ENCODE measurements around the gene TSPOAP1.

TSPOAP1 gene

GRCh38 chr17:58334661-58335060, 6.1 kb upstream of the TSPOAP1 start:
- peaks cover 23% of the 10 kb centered on the region for H3K4me1 ChIP-seq (ENCODE audit: control insufficient read depth, insufficient read depth, low read depth, low read length)
- no peak overlapping the region for H3K9ac ChIP-seq (ENCODE audit: low read length)
- no peak overlapping the region for H3K4me3 ChIP-seq (ENCODE audit: insufficient read depth in 1 of 2, low read depth in 1 of 2, low read length in 2 of 2)
- no peak overlapping the region for H3K4ac ChIP-seq (ENCODE audit: low read depth in 1 of 2, low read length in 2 of 2)
- H3K27ac ChIP-seq (ENCODE audit: low read length, poor library complexity, severe bottlenecking), result no peak overlapping the region
- no peak overlapping the region for H3K18ac ChIP-seq (ENCODE audit: low read depth in 1 of 2, low read length in 2 of 2)
- no peak overlapping the region for H3K23ac ChIP-seq (ENCODE audit: low read length in 2 of 2)
- 97% methylated on average over 8 of the region's 9 CpGs for WGBS
- no peaks in the 10 kb centered on the region for H3K36me3 ChIP-seq (ENCODE audit: control insufficient read depth in 1 of 2, insufficient read depth in 2 of 2, low read depth in 1 of 2, low read length in 2 of 2)
- no peak overlapping the region for H4K8ac ChIP-seq (ENCODE audit: low read length)
- no peak overlapping the region for H4K91ac ChIP-seq (ENCODE audit: low read length)
- H2BK12ac ChIP-seq (ENCODE audit: low read length in 2 of 2), result no peak overlapping the region
- H3K14ac ChIP-seq (ENCODE audit: low read length in 2 of 2), result no peak overlapping the region
- H2BK15ac ChIP-seq (ENCODE audit: low read depth, poor library complexity, severe bottlenecking), result no peak overlapping the region
- H3K4me2 ChIP-seq (ENCODE audit: low read length, poor library complexity, severe bottlenecking), result no peak overlapping the region
- H2AFZ ChIP-seq (ENCODE audit: low read depth, low read length), result no peak overlapping the region
- no peak for DNase-seq
- no peaks in the 10 kb centered on the region for H3K79me1 ChIP-seq (replicated peaks; ENCODE audit: low read length, poor library complexity, severe bottlenecking)
- H2BK5ac ChIP-seq (ENCODE audit: low read depth, low read length, poor library complexity, severe bottlenecking), result no peak overlapping the region
- no peak overlapping the region for H2BK120ac ChIP-seq (ENCODE audit: low read depth, low read length)
- H3K9me3 ChIP-seq (ENCODE audit: control insufficient read depth, low read length), result no peaks in the 10 kb centered on the region
- H2AK5ac ChIP-seq (ENCODE audit: low read length, severe bottlenecking), result no peak overlapping the region
- H3K27me3 ChIP-seq (ENCODE audit: control insufficient read depth in 1 of 2, insufficient read depth in 1 of 2, low read length in 2 of 2), result peaks cover 0 to 2% of the 10 kb centered on the region in 2 experiments

DNA sequence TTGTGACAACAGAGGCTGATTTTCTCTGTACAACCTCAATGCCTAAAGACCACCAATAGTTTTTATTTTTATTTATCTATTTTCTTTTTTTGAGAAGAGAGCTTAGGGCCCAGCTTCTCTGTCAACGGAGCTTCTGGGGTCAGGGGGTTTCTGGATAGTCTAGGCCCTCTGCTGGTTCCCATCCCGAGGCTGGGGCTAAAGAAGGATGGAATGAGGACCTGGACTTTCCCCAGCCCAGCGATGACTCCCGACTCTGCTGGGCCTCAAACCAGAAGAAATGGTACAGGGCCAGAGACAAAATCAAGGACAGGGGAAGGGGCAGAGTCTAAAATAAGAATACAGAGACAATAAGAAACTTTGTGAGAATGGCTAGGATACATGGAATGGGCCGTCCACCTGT, 5.7 kb upstream of the TSPOAP1 start:
- no peak overlapping the region for H4K91ac ChIP-seq (ENCODE audit: low read length)
- H2BK5ac ChIP-seq (ENCODE audit: low read depth, low read length, poor library complexity, severe bottlenecking), result no peak overlapping the region
- no peak overlapping the region for H2AFZ ChIP-seq (ENCODE audit: low read depth, low read length)
- no peaks in the 10 kb centered on the region for H3K9me3 ChIP-seq (ENCODE audit: control insufficient read depth, low read length)
- no peaks in the 10 kb centered on the region for H3K79me1 ChIP-seq (replicated peaks; ENCODE audit: low read length, poor library complexity, severe bottlenecking)
- WGBS, result 92% methylated on average over 5 of the region's 5 CpGs
- H4K8ac ChIP-seq (ENCODE audit: low read length), result no peak overlapping the region
- no peak overlapping the region for H2AK5ac ChIP-seq (ENCODE audit: low read length, severe bottlenecking)
- no peak overlapping the region for H3K27ac ChIP-seq (ENCODE audit: low read length, poor library complexity, severe bottlenecking)
- no peak overlapping the region for H3K23ac ChIP-seq (ENCODE audit: low read length in 2 of 2)
- no peak overlapping the region for H2BK120ac ChIP-seq (ENCODE audit: low read depth, low read length)
- peaks cover 2 to 6% of the 10 kb centered on the region in 2 experiments for H3K27me3 ChIP-seq (ENCODE audit: control insufficient read depth in 1 of 2, insufficient read depth in 1 of 2, low read length in 2 of 2)
- H3K4me2 ChIP-seq (ENCODE audit: low read length, poor library complexity, severe bottlenecking), result no peak overlapping the region
- no peak overlapping the region for H3K18ac ChIP-seq (ENCODE audit: low read depth in 1 of 2, low read length in 2 of 2)
- no peak overlapping the region for H3K14ac ChIP-seq (ENCODE audit: low read length in 2 of 2)
- no peak overlapping the region for H2BK12ac ChIP-seq (ENCODE audit: low read length in 2 of 2)
- no peak overlapping the region for H3K4me3 ChIP-seq (ENCODE audit: insufficient read depth in 1 of 2, low read depth in 1 of 2, low read length in 2 of 2)
- H3K4me1 ChIP-seq (ENCODE audit: control insufficient read depth, insufficient read depth, low read depth, low read length), result peaks cover 21% of the 10 kb centered on the region
- H3K36me3 ChIP-seq (ENCODE audit: control insufficient read depth in 1 of 2, insufficient read depth in 2 of 2, low read depth in 1 of 2, low read length in 2 of 2), result no peaks in the 10 kb centered on the region
- H3K9ac ChIP-seq (ENCODE audit: low read length), result no peak overlapping the region
- no peak overlapping the region for H3K4ac ChIP-seq (ENCODE audit: low read depth in 1 of 2, low read length in 2 of 2)
- DNase-seq, result no peak
- H2BK15ac ChIP-seq (ENCODE audit: low read depth, poor library complexity, severe bottlenecking), result no peak overlapping the region

DNA sequence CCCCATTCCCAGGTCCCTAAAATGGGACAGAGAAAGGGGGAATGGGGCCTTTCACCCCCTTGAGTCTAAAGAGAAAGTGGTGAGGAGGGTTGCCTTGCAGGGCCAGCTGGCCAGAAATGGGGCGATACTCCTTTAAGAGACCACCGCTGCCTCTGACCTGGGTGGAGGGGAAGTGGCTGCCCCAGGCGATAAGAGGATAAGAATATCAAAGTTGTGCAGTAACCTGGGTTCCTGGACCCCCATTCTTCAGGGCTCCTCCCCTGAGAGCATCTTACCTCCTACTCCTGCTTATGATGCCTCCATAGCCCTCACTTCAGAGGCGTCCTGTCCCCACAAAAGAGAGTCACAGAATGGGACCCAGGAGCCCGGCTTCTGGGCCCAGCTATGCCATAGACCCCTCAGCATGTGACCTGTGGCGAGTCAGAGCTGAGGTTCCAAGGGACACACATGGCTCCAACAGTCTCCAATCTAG, 5.2 kb upstream of the TSPOAP1 start:
- no peak overlapping the region for H3K18ac ChIP-seq (ENCODE audit: low read depth in 1 of 2, low read length in 2 of 2)
- no peak overlapping the region for H2BK5ac ChIP-seq (ENCODE audit: low read depth, low read length, poor library complexity, severe bottlenecking)
- H4K91ac ChIP-seq (ENCODE audit: low read length), result no peak overlapping the region
- H3K27ac ChIP-seq (ENCODE audit: low read length, poor library complexity, severe bottlenecking), result no peak overlapping the region
- no peak overlapping the region for H3K9ac ChIP-seq (ENCODE audit: low read length)
- H3K14ac ChIP-seq (ENCODE audit: low read length in 2 of 2), result no peak overlapping the region
- no peak overlapping the region for H2BK120ac ChIP-seq (ENCODE audit: low read depth, low read length)
- H2AFZ ChIP-seq (ENCODE audit: low read depth, low read length), result no peak overlapping the region
- peaks cover 16% of the 10 kb centered on the region for H3K4me1 ChIP-seq (ENCODE audit: control insufficient read depth, insufficient read depth, low read depth, low read length)
- H3K9me3 ChIP-seq (ENCODE audit: control insufficient read depth, low read length), result no peaks in the 10 kb centered on the region
- no peak overlapping the region for H3K4me2 ChIP-seq (ENCODE audit: low read length, poor library complexity, severe bottlenecking)
- no peak overlapping the region for H3K23ac ChIP-seq (ENCODE audit: low read length in 2 of 2)
- H2AK5ac ChIP-seq (ENCODE audit: low read length, severe bottlenecking), result no peak overlapping the region
- DNase-seq, result no peak
- peaks cover 7 to 10% of the 10 kb centered on the region in 2 experiments for H3K27me3 ChIP-seq (ENCODE audit: control insufficient read depth in 1 of 2, insufficient read depth in 1 of 2, low read length in 2 of 2)
- no peaks in the 10 kb centered on the region for H3K79me1 ChIP-seq (replicated peaks; ENCODE audit: low read length, poor library complexity, severe bottlenecking)
- H4K8ac ChIP-seq (ENCODE audit: low read length), result no peak overlapping the region
- H3K4ac ChIP-seq (ENCODE audit: low read depth in 1 of 2, low read length in 2 of 2), result no peak overlapping the region
- no peak overlapping the region for H2BK15ac ChIP-seq (ENCODE audit: low read depth, poor library complexity, severe bottlenecking)
- no peak overlapping the region for H3K4me3 ChIP-seq (ENCODE audit: insufficient read depth in 1 of 2, low read depth in 1 of 2, low read length in 2 of 2)
- no peaks in the 10 kb centered on the region for H3K36me3 ChIP-seq (ENCODE audit: control insufficient read depth in 1 of 2, insufficient read depth in 2 of 2, low read depth in 1 of 2, low read length in 2 of 2)
- 88% methylated on average over 4 of the region's 6 CpGs for WGBS
- no peak overlapping the region for H2BK12ac ChIP-seq (ENCODE audit: low read length in 2 of 2)

- Histone ChIP-seq H2AFZ (ENCODE audit: low read depth, low read length) (no peak overlapping the region), H3K9me3 (ENCODE audit: control insufficient read depth, low read length) (no peaks in the 10 kb centered on the region), H3K4me2 (ENCODE audit: low read length, poor library complexity, severe bottlenecking) (no peak overlapping the region), H3K4ac (ENCODE audit: low read depth in 1 of 2, low read length in 2 of 2) (no peak overlapping the region), H3K79me1 (replicated peaks; ENCODE audit: low read length, poor library complexity, severe bottlenecking) (no peaks in the 10 kb centered on the region), H2BK15ac (ENCODE audit: low read depth, poor library complexity, severe bottlenecking) (no peak overlapping the region), H4K91ac (ENCODE audit: low read length) (no peak overlapping the region), H3K27me3 (ENCODE audit: control insufficient read depth in 1 of 2, insufficient read depth in 1 of 2, low read length in 2 of 2) (peaks cover 10 to 18% of the 10 kb centered on the region in 2 experiments), H3K27ac (ENCODE audit: low read length, poor library complexity, severe bottlenecking) (no peak overlapping the region), H2BK12ac (ENCODE audit: low read length in 2 of 2) (peak overlapping the region in 1 of 2 experiments; percentile 26), H3K4me3 (ENCODE audit: insufficient read depth in 1 of 2, low read depth in 1 of 2, low read length in 2 of 2) (no peak overlapping the region), H3K4me1 (ENCODE audit: control insufficient read depth, insufficient read depth, low read depth, low read length) (peaks cover 11% of the 10 kb centered on the region), H2BK120ac (ENCODE audit: low read depth, low read length) (no peak overlapping the region), H3K36me3 (ENCODE audit: control insufficient read depth in 1 of 2, insufficient read depth in 2 of 2, low read depth in 1 of 2, low read length in 2 of 2) (no peaks in the 10 kb centered on the region), H3K23ac (ENCODE audit: low read length in 2 of 2) (no peak overlapping the region), H4K8ac (ENCODE audit: low read length) (no peak overlapping the region), H3K9ac (ENCODE audit: low read length) (no peak overlapping the region), H3K18ac (ENCODE audit: low read depth in 1 of 2, low read length in 2 of 2) (no peak overlapping the region), H2AK5ac (ENCODE audit: low read length, severe bottlenecking) (no peak overlapping the region), H3K14ac (ENCODE audit: low read length in 2 of 2) (no peak overlapping the region), H2BK5ac (ENCODE audit: low read depth, low read length, poor library complexity, severe bottlenecking) (no peak overlapping the region)
- WGBS, result 94% methylated on average over 13 of the region's 21 CpGs
- no peak for DNase-seq
Observed at GRCh38 chr17:58332778-58333735, 4.5 kb upstream of the TSPOAP1 start.
